Stimulated activated CD4-positive, alpha-beta T cell treated with anti-CD3 and anti-CD28 coated beads, Interleukin-4, amount 100 ng/mL, for 48 hours (primary cell): ENCODE measurements around the gene ITPR2.
"Not testable (repeated sequence)": the region's sequence is repeated elsewhere in the genome, so short reads cannot be mapped to it uniquely, and the experiment has no call there.

Experiments used
- DNase-seq, 2 donors: peaks; one replicate each; pipeline ENCODE4 v3.0.0-alpha.2; 2020; ENCODE audit warnings: low read depth in 2 of 2

Gene ITPR2

GRCh38 chr12:26832822-26833742 lies at the start of gene ITPR2:
ITPR2 (minus strand) TSS chr12:26833194; CDS start chr12:26832781, 413 bp downstream.
- peak; percentile 90 to 93 for DNase-seq

GRCh38 chr12:26880625-26881024 lies 47.6 kb upstream of the ITPR2 start:
- DNase-seq: no peak

GRCh38 chr12:26878661-26879119 lies 45.7 kb upstream of the ITPR2 start:
- no peak for DNase-seq

GRCh38 chr12:26874501-26875296 lies 41.7 kb upstream of the ITPR2 start:
- DNase-seq: no peak

- no peak for DNase-seq
Observed at GRCh38 chr12:26872625-26873024, 39.6 kb upstream of the ITPR2 start.

- DNase-seq: no peak
Observed at GRCh38 chr12:26871985-26872384, 39.0 kb upstream of the ITPR2 start.

- DNase-seq: no peak
Observed at GRCh38 chr12:26870491-26871419, 37.8 kb upstream of the ITPR2 start.

- no peak for DNase-seq
Observed at GRCh38 chr12:26869908-26870459, 37.0 kb upstream of the ITPR2 start.

- no peak for DNase-seq
Observed at GRCh38 chr12:26869104-26869494, 36.1 kb upstream of the ITPR2 start.

GRCh38 chr12:26868447-26869103 lies 35.6 kb upstream of the ITPR2 start:
- DNase-seq: no peak

- no peak for DNase-seq
Observed at GRCh38 chr12:26867080-26867479, 34.1 kb upstream of the ITPR2 start.

GRCh38 chr12:26863515-26863914 lies 30.5 kb upstream of the ITPR2 start:
- no peak for DNase-seq

- not testable (repeated sequence) for DNase-seq
Observed at GRCh38 chr12:26862787-26863186, 29.8 kb upstream of the ITPR2 start.

GRCh38 chr12:26861690-26862089 lies 28.7 kb upstream of the ITPR2 start:
- DNase-seq: no peak

GRCh38 chr12:26857465-26858176 lies 24.6 kb upstream of the ITPR2 start:
- no peak for DNase-seq

- DNase-seq: no peak
Observed at GRCh38 chr12:26855337-26855736, 22.3 kb upstream of the ITPR2 start.

- DNase-seq: no peak
Observed at GRCh38 chr12:26854031-26854390, 21.0 kb upstream of the ITPR2 start.

- peak; percentile 47 to 55 for DNase-seq
Observed at GRCh38 chr12:26853303-26854030, 20.5 kb upstream of the ITPR2 start.

- no peak for DNase-seq
Observed at GRCh38 chr12:26851031-26851809, 18.2 kb upstream of the ITPR2 start.
